HG03558 (cell line): ENCODE measurements around the gene CAMK2A.

Experiments used
- ATAC-seq: cut with Tn5 transposase; IDR thresholded peaks from one replicate; pipeline ENCODE4 v1.9.1; 2021; ENCODE audit warnings: moderate number of reproducible peaks; ENCODE audit not compliant: unreplicated experiment; ENCODE audit errors: extremely low read depth

Gene CAMK2A

DNA sequence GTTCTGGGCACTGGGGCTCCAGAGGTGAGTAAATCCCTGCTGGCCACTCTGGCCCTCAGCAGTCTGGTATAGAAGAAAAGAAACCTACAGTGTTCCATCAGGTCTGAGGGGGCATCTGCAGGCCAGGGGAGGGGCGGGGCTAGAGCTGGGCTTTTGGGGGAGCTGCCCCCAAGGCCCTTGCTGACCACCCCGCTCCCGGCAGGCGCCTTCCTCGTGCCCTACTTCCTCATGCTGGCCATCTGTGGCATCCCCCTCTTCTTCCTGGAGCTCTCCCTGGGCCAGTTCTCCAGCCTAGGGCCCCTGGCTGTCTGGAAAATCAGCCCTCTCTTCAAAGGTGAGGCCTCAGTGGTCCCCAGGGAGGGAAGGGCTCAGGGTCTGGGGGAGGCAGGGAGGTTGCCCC, 93.1 kb downstream of the CAMK2A start:
- ATAC-seq = no peak

DNA sequence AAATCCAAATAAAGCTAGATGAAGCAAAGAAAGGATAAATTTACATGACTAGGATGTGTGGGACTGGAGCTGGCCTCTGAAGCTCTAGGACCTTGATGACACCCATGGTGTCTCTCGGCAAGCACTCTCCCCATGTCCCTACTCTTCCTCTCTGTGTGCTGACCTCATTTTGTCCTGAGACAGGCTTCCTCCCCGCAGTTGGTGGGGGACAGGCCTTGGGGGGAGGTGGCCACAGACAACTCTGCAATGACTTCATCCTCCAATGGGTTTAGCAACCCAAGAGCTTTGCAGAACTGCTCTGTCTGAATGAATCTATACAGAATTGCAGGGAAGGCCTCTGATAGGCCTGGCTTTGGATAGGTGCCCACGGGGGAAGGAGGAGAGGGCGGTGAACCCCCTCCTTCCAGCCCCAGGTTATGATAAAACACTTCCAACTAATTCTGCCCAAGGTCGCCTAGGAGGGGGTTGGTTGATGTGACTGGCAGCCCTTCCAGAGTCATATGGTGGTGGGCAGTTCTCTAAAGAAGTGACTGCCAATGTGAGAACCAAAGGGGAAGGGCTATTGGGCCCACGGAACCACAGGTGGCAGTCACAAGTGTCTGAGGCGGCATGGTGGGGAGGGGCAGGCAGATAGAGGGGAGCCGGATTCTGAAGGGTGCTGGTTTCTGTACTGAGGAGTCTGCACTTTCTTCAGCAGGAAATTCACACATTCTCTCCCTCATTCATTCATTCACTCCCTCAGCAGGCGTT, 93.7 kb downstream of the CAMK2A start:
- no peak for ATAC-seq

DNA sequence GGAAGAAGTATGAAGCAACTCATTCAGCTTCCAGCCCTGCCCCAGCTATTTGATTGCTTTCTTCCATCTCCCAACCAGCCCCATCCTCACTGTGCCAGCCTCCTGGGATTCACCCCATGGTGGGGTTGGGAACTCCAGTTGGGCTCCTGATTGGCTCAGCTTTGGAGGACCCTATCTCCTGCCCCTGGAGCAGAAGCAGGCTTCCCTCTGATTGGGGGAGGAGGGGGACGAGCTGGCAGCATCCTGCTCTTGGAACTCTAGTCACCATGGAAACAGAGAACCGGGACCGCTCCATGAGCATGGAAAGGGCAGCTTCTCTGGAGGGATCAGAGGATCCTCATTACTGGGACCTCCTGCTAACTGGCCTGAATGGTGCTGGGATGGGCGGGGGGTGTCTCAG, 97.1 kb downstream of the CAMK2A start:
- no peak for ATAC-seq

DNA sequence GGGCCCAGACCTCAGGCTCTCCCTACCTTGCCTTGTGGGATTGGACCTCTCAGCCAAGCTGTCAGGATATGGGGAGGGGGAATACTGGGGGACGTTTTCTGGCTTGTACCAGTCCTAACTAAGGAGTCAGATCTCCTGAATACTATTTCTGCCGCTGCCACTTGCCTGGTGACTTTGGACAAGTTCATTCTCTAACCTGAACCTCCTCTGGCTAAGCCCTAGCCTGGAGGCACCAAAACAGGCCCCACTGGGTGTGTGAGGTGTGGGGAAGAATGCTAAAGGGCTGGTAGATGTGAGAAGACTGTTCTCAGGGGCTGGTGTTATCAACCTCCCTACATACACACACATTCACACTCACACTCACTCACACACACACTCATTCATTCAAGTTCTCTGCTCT, 98.6 kb downstream of the CAMK2A start:
- ATAC-seq = no peak

DNA sequence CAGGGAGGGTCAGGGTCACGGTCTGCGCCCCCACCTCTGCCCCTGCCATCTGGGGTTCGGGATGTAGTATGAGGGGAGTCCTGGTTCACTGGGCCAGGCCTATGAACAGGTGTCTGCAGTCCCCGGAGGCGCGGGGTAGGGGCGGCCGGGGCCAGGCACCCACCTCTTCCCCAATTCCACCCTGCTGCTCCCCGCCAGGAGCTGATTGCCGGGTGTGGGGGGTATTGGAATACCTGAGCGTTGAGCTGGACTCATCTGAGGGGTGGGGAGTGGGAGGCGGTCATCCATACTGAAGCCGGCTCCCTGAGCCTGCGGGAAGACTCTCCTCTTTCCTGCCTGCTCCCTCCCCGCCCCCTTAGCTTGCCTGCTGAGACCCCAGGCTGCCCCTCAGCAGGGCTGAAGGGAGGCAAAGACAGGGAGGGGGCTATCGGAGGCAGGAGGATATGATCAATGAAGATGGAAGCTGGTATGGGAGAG, 99.0 kb downstream of the CAMK2A start:
- no peak for ATAC-seq

DNA sequence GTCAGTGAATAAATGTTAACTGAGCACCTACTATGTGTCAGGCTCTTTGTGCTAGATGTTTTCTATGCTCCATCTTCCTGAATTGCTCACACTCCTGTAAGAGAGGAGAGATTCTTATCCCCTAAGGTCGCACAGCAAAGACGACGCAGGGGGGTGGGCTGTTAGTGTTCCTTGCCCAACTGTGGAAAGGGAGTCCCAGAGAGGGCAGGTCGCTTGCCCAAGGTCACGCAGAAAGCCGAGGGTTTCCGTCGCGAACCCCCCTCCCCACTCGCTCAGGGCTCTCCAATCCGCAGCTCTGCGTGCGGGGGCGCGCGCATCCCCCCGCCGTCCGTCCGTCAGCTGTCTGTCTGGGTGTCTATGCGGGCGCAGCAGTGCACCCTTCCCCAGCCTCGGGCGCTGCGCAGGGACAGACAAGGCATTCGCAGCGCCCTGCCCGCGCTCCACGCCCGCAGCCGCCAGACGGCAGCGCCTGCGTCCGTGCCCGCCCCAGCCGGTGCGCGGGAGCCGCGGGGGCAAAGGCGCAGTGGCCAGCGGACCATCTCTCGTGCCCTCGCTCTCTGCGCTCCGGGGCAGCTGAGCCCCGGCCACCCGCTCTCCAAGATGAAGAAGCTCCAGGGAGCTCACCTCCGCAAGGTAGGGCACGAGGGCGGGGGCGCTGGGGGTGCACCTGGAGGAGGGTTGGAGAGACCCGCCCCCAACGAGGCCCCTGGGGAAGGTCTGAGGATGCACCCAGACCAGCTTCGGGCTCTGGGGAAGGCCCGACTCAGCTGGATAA, 99.7 kb downstream of the CAMK2A start, which contains the start of gene SLC6A7:
Gene SLC6A7, plus strand, starts transcription at position 335 of the 775 bp plus-strand sequence. Its CDS starts 266 bp downstream, at position 601.
- ATAC-seq = no peak

DNA sequence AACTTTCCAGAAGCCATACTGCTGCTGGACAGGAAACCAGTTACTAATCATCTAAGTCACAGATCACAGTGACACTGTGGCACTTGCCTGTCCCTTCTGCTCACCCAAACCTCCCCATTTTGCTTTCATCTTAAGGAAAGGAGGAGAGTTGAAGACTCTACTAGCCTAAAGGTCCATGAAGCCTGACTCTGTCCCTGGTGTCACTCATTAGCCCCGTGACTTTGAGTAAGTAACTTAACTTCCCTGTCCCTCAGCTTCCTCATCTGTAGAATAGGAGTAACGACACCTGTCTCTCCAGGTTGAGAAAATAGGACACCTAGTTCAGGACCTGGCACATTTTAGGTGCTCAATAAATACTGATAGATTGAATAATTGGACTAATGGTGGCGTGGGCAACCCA, 100.2 kb downstream of the CAMK2A start:
- no peak for ATAC-seq

DNA sequence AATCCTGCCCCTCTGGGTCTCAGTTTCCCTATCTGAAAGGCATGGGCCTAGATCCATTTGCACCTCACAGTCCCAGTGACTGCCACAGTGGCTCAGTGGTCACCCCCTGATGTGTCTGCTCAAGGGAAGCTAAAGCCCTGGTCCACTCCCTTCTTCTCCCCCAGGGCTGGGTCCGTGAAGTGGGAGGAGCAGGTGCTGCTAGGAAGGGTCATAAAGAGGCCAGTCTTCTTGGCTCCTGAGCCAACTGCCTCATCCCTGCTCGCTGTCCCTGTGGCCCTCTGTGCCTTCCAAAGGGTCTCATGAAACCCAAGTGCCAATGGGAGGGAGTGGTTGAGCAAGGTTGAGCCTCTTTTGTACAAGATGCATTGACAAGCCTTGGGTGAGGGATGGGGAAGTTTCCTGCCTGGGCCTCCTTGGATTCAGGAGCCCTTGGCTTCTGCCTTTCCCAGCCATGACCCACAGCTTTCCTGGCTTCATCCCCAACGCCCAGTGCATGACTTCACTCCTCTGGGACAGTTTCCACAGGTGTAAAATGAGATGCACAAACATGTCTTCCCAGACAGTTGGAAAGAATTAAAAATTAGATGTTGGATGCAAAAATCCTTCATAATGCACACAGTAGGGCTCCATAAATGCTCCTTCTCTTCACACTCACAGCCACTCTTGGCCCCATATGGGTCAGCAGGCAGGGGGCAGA, 101.3 kb downstream of the CAMK2A start:
- ATAC-seq = no peak

DNA sequence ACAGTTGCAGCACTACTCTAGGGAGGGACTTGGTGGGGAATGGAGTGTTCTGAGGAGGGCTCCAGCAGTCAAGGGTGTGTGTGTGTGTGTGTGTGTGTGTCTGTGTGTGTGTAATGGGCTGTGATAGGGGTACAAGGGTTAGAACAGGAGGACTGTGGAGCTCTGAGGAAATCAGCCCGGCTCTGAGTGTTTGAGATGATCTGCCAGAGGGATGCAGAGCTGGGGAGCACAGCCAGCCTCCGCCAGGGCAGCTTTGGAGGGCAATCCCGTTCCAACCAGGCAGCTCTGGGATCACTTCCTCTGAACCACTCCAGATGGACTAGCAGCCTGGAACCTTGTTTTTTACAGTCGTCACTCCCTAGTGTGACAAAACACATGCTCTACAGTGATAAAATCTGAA, 102.7 kb downstream of the CAMK2A start:
- no peak for ATAC-seq

DNA sequence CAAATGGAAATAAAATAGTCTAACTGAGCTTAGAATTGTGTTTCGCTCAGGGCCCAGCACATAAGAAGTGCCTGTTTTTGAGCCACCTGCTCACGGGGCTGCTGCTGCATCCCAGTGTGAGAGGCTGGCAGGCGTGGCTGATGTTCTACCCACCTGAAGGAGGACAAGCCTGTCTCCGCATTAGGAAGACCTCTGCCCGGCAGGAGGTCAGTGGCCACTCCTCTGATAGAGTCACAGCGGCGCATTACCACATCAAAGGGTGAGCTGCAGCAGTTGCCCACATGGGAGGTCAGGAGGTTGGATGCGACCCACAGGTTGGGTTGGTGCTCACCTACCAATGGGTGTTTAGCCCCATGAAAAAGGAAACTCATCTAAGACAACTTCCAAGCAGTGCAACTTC, 103.4 kb downstream of the CAMK2A start:
- ATAC-seq = no peak

DNA sequence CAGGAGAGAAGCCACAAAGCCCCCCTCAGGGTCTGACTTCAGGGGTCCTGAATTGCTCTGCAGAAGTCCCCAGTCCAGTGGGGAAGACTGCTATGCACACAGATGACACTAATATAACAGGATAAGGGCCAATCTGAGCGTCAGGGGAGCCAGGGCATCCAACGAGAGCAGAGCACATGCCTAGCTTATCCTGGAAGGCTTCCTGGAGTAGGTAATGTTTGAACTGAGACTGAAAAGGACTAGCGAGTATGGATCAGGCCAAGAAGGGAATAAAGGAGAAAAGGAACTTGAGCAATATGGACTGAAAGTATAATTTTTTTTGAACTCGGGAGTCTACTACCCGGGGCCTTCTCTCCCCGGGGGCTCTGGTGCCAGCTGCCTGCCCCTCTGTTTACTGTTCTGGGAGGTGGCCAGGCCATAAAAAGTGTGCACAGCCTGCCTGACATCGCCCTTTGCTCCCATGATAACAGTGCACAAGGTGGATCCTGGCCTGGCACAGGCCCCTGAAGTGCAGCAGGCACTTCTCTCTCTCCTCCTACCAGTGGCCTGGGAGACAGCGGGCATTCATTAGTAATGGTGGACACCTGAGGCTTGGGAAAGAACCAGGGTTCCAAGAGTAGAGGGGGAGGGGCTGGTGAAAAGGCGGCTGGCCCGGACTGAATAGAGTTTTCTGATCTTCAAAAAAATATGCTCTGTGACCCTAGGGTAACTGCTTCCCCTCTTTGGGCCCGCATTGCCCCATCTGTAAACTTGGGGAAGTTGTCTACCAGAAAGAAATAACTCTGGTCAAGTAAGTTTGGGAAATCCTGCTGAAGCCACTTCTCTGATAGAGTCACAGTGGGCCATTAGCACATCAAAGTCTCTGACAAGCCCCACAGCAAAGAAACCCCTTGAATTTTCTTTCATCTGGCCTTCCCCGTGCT, 104.3 kb downstream of the CAMK2A start:
- no peak for ATAC-seq

DNA sequence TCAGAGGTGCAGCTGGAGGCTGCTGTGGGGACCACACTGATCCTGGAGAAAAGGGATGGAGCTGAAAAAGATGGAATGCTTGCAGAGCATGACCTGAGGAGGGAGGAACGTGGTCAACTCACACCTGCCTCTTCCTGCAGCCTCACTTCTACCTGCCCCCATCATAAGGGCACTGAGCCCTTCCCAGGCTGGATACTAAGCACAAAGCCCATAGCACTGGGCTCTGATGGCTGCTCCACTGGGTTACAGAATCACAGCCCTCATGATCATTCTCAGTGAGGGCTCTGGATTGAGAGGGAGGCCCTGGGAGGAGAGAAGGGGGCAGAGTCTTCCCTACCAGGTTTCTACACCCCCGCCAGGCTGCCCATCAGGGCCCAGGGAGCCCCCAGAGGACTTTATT, 105.6 kb downstream of the CAMK2A start:
- no peak for ATAC-seq

DNA sequence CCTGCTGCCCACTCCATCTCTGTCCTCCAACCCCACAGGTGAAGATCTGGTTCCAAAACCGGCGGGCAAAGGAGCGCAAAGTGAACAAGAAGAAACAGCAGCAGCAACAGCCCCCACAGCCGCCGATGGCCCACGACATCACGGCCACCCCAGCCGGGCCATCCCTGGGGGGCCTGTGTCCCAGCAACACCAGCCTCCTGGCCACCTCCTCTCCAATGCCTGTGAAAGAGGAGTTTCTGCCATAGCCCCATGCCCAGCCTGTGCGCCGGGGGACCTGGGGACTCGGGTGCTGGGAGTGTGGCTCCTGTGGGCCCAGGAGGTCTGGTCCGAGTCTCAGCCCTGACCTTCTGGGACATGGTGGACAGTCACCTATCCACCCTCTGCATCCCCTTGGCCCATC, 106.1 kb downstream of the CAMK2A start:
- no peak for ATAC-seq

DNA sequence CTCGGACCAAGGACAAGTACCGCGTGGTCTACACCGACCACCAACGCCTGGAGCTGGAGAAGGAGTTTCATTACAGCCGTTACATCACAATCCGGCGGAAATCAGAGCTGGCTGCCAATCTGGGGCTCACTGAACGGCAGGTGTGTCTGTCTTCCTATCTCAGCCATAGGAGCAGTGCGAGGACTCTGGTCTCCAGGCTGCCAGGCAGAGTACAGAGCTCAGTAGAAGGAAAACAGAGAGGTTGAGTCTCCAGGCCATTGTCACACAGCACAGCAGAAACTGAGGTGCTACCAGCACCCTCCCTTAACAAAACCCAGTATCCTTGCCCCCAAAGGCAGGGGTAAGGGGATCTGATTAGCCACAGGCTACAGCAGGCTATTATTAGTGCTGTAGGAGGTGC, 106.8 kb downstream of the CAMK2A start:
- ATAC-seq = no peak

DNA sequence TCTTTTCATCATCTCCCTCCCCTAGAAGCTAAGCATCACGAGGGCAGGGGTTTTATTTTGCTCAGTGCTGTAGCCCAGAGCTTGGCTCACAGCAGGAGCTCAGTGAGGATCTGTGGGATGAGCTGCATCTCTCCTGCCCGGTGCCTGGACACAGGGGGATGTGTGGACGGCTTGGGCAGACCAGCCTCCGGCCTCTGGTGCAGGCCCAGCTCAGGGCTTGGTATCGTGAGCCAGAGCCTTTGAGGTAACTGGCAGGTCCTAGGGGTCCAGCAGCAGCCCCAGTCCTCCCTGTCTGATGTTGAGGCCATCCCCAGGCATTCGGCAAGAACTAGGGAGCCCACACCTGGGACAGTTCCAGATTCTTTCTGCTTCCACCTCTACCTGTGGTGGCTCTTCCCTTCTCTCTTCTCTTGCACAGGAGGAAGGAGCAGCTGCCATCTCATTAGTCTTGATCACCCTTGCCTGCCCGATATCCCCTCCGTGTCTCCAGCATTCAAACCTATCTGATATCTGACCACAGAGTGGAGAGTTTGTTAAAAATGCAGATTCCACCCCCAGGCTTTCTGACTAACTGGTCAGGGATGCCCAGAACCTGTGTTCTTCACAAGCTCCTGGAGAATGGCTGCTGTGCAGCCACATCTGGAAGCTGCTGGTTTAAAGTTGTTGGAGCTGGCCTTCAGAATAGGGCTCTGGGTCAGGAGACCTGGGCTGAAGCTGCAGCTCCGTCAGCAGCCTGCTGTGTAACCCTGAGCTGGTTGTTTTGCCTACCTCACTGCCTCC, 107.6 kb downstream of the CAMK2A start:
- no peak for ATAC-seq

DNA sequence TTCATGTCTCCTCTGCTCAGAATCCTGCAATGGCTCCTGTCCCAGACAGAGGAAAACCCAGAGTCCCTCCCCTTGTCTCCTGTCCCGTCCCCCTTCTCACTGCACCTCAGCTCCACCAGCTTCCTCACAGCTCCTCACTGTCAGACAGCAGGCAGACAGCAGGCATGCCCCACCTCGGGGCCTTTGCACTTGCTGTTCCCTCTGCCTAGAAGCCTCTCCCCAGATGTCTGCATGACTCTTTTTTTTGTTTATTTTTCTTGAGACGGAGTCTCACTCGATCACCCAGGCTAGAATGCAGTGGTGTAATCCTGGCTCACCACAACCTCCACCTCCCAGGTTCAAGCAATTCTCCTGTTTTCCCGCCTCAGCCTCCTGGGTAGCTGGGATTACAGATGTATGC, 108.5 kb downstream of the CAMK2A start:
- ATAC-seq = no peak

DNA sequence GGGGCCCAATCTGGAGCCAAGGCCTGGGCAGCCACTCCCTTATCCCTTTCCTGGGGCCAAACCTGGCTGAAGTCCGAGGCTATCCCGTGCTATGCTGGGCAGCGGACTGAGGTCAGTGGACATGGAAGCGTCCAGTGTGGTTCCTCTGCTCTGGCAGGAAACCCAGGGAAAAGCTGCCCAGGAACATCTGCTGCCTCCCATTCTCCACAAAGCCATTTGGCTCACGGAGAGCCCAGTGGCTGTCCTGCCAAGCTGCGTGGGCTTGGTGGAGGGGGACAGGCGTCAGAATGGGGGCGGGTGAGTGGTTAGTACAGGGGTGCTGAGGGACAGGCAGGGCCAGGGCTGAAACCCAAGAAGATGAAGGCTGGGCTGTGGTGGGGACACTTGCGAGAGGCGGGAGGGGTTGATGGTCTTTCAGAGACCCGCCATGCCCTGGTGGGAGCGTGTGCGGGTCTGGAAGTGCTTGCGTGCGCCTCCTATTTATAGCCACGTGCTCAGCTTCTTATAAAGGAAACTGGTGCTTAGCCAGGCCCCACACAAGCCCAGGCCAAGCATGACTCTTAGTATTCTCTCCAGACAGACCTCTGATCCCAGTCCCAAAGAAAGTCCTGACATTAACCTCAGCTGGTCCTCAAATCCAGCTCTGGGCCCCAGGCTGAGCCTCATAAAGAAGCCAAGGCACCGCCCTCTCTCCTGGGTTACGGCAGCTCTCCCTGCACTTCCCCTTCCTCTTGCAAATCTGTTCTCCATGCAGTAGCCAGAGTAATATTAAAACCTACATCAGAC, 109.1 kb downstream of the CAMK2A start:
- ATAC-seq = no peak

DNA sequence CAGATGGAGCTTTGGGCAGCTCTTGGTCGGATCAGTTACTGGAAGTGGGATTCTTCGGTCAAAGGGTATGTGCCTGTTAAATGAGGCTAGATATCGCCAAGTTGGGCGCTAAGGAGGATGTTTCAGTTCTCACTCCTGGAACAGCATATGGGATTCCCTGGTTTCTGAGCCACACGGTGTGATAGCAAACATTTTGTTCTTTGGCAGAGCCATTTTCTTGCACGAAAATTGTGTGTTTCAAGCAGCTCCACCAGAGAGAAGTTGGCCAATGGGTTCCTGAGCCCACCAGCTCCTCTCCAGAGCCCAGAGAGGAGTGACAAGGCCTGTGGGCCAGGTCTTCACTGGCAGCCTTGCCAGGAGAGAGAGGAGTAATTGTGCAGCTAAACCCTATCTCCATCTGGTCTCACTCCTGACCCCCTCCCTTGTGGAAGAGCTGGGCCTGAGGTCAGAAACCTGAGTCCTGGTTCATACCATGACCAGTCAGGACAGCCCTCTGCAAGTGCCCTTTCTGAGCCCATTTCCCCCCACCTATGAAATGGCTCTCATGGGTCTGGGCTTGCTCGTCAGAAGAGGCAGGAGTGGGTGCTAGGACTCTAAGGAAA, 110.5 kb downstream of the CAMK2A start:
- no peak for ATAC-seq
